ENCODE measurements around the gene HNRNPAB.

DNA sequence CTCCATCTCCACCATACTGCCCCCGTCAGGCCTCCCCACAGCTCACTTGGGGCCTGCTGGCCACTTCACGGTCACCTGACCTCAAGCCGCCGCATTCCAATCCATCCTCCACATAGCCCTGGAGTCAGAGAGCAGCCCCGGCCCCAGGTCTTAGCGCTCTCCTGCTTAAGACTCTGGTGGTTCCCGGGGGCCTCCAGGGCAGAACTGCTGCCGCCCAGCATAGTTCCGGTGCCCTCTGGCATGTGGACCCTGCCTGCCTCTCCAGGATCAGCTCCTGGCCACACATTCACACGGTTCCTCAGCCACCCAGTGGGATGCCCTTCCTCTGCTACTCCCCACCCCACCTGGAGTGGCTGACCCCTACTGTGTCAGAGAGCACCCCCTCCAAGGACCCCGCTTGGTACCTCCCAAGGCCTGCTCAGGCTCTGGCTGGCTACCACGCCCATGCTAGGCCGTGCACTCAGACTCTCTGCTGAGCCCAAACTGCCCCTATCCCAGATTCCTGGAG is 19.5 kb downstream of the HNRNPAB start:
- TF ChIP-seq, protein P1, sequence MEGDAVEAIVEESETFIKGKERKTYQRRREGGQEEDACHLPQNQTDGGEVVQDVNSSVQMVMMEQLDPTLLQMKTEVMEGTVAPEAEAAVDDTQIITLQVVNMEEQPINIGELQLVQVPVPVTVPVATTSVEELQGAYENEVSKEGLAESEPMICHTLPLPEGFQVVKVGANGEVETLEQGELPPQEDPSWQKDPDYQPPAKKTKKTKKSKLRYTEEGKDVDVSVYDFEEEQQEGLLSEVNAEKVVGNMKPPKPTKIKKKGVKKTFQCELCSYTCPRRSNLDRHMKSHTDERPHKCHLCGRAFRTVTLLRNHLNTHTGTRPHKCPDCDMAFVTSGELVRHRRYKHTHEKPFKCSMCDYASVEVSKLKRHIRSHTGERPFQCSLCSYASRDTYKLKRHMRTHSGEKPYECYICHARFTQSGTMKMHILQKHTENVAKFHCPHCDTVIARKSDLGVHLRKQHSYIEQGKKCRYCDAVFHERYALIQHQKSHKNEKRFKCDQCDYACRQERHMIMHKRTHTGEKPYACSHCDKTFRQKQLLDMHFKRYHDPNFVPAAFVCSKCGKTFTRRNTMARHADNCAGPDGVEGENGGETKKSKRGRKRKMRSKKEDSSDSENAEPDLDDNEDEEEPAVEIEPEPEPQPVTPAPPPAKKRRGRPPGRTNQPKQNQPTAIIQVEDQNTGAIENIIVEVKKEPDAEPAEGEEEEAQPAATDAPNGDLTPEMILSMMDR (IDR thresholded peaks at IDR 0.05), result no peak
- TF ChIP-seq POLR2AphosphoS5 (IDR thresholded peaks at IDR 0.05) (no peak), POLR2A (IDR thresholded peaks at IDR 0.05) (no peak), EP300 (IDR thresholded peaks at IDR 0.05) (no peak)
